Activated CD4-positive, alpha-beta T cell treated with anti-CD3 and anti-CD28 coated beads, Interleukin-2, amount 10 ng/mL, durations not matched to agents 24 days and 14 days (primary cell): Measurements from ENCODE around the gene RASL12. TPM values are rescaled to one million over a fixed set of nuclear protein-coding genes. Genes with fewer than 3 reads are reported as not detected.
"Not testable (repeated sequence)": the region's sequence is repeated elsewhere in the genome, so short reads cannot be mapped to it uniquely, and the experiment has no call there.

Source experiments
- DNase-seq: peaks from one replicate; pipeline ENCODE4 v3.0.0; 2022
- H3K27ac Mint-ChIP-seq: one replicate; pipeline ENCODE4 v1.8.0; 2022; ENCODE audit warnings: mild to moderate bottlenecking, mixed read lengths
- H3K27me3 Mint-ChIP-seq: one replicate; pipeline ENCODE4 v1.8.0; 2022; ENCODE audit warnings: mixed read lengths
- H3K36me3 Mint-ChIP-seq: one replicate; pipeline ENCODE4 v1.8.0; 2022; ENCODE audit warnings: low read depth, mild to moderate bottlenecking, mixed read lengths
- H3K4me1 Mint-ChIP-seq: one replicate; pipeline ENCODE4 v1.8.0; 2021; ENCODE audit warnings: mixed read lengths
- H3K4me3 Mint-ChIP-seq: one replicate; pipeline ENCODE4 v1.8.0; 2022; ENCODE audit warnings: mild to moderate bottlenecking, moderate library complexity, mixed read lengths
- H3K9me3 Mint-ChIP-seq: one replicate; pipeline ENCODE4 v1.8.0; 2021; ENCODE audit warnings: mixed read lengths
- intact Hi-C: fragments of 100-400 bp; cut with micrococcal nuclease; formaldehyde crosslinking; loops from one replicate; pipeline ENCODE4 v1.15.1; 2023
- total RNA-seq: library from RNA; stranded (reverse); gene quantifications from 2 replicates; pipeline ENCODE4 v1.2.3, GENCODE V29; 2022

RASL12 gene
- not detected in 2 replicates for total RNA-seq

- Mint-ChIP-seq H3K27ac (no peak within 1 kb of the TSS), H3K4me1 (peaks cover 3% of the 10 kb centered on the region), H3K36me3 (no peaks in the 10 kb centered on the region), H3K4me3 (peak within 1 kb of the TSS; percentile 31), H3K9me3 (no peaks in the 10 kb centered on the region), H3K27me3 (peaks cover 55% of the 10 kb centered on the region)
- no peak for DNase-seq
- intact Hi-C loops, result no loop called here
Observed at GRCh38 chr15:65067645-65068402, at the start of gene RASL12. Gene RASL12, minus strand, starts transcription at chr15:65067991. Its CDS starts 156 bp downstream, at chr15:65067835.

GRCh38 chr15:65115542-65115941 lies 47.8 kb upstream of the RASL12 start:
- intact Hi-C loops, result no loop called here
- Mint-ChIP-seq H3K4me3 (no peak overlapping the region), H3K27me3 (no peaks in the 10 kb centered on the region), H3K4me1 (peaks cover 4% of the 10 kb centered on the region), H3K36me3 (peaks cover 47% of the 10 kb centered on the region), H3K9me3 (no peaks in the 10 kb centered on the region), H3K27ac (no peak overlapping the region)
- no peak for DNase-seq

GRCh38 chr15:65115086-65115485 lies 47.3 kb upstream of the RASL12 start, which contains the start of gene UBAP1L:
Gene UBAP1L, minus strand, starts transcription at chr15:65115200. Its CDS starts 8,985 bp downstream, at chr15:65106215.
- Mint-ChIP-seq H3K27me3 (no peaks in the 10 kb centered on the region), H3K27ac (no peak within 1 kb of the TSS), H3K4me1 (peaks cover 4% of the 10 kb centered on the region), H3K4me3 (no peak within 1 kb of the TSS), H3K36me3 (peaks cover 47% of the 10 kb centered on the region), H3K9me3 (no peaks in the 10 kb centered on the region)
- intact Hi-C loops, result no loop called here
- DNase-seq, result no peak

- peaks cover 26% of the 10 kb centered on the region for H3K36me3 Mint-ChIP-seq
- peak overlapping the region; percentile 32 for H3K27ac Mint-ChIP-seq
- H3K9me3 Mint-ChIP-seq, result no peaks in the 10 kb centered on the region
- no peak overlapping the region for H3K4me3 Mint-ChIP-seq
- H3K27me3 Mint-ChIP-seq, result no peaks in the 10 kb centered on the region
- no peak for DNase-seq
- peaks cover 8% of the 10 kb centered on the region for H3K4me1 Mint-ChIP-seq
- intact Hi-C loops, result no loop called here
Observed at GRCh38 chr15:65110676-65111292, 43.0 kb upstream of the RASL12 start.

GRCh38 chr15:65106011-65106590 lies 38.3 kb upstream of the RASL12 start:
- no peak for DNase-seq
- no peak overlapping the region for H3K4me3 Mint-ChIP-seq
- no peaks in the 10 kb centered on the region for H3K9me3 Mint-ChIP-seq
- peaks cover 10% of the 10 kb centered on the region for H3K4me1 Mint-ChIP-seq
- H3K36me3 Mint-ChIP-seq, result peaks cover 22% of the 10 kb centered on the region
- H3K27me3 Mint-ChIP-seq, result no peaks in the 10 kb centered on the region
- no peak overlapping the region for H3K27ac Mint-ChIP-seq
- intact Hi-C loops, result no loop called here

- no peak overlapping the region for H3K4me3 Mint-ChIP-seq
- no peak overlapping the region for H3K27ac Mint-ChIP-seq
- no peak for DNase-seq
- intact Hi-C loops, result no loop called here
- peaks cover 22% of the 10 kb centered on the region for H3K36me3 Mint-ChIP-seq
- H3K4me1 Mint-ChIP-seq, result peaks cover 10% of the 10 kb centered on the region
- H3K27me3 Mint-ChIP-seq, result no peaks in the 10 kb centered on the region
- H3K9me3 Mint-ChIP-seq, result no peaks in the 10 kb centered on the region
Observed at GRCh38 chr15:65105038-65105437, 37.2 kb upstream of the RASL12 start.

GRCh38 chr15:65102912-65103311 lies 35.1 kb upstream of the RASL12 start:
- intact Hi-C loops, result no loop called here
- H3K27ac Mint-ChIP-seq, result no peak overlapping the region
- H3K4me1 Mint-ChIP-seq, result peaks cover 10% of the 10 kb centered on the region
- H3K27me3 Mint-ChIP-seq, result no peaks in the 10 kb centered on the region
- DNase-seq, result no peak
- H3K36me3 Mint-ChIP-seq, result peaks cover 31% of the 10 kb centered on the region
- no peaks in the 10 kb centered on the region for H3K9me3 Mint-ChIP-seq
- no peak overlapping the region for H3K4me3 Mint-ChIP-seq

GRCh38 chr15:65101891-65102708 lies 34.3 kb upstream of the RASL12 start:
- no peaks in the 10 kb centered on the region for H3K27me3 Mint-ChIP-seq
- no peak overlapping the region for H3K27ac Mint-ChIP-seq

GRCh38 chr15:65101411-65101890 lies 33.7 kb upstream of the RASL12 start:
- Mint-ChIP-seq H3K27ac (no peak overlapping the region), H3K36me3 (peaks cover 31% of the 10 kb centered on the region), H3K27me3 (no peaks in the 10 kb centered on the region), H3K9me3 (no peaks in the 10 kb centered on the region), H3K4me3 (no peak overlapping the region), H3K4me1 (peaks cover 10% of the 10 kb centered on the region)
- intact Hi-C loops, result loop anchor here (2.0 kb wide), 1 partner anchor 47 kb away; no protein-coding TSS in a partner anchor
- DNase-seq, result peak; percentile 85

More at GRCh38 chr15:65101891-65102708, 34.3 kb upstream of the RASL12 start:
- peaks cover 10% of the 10 kb centered on the region for H3K4me1 Mint-ChIP-seq
- peaks cover 31% of the 10 kb centered on the region for H3K36me3 Mint-ChIP-seq
- H3K9me3 Mint-ChIP-seq, result no peaks in the 10 kb centered on the region
- no peak for DNase-seq
- intact Hi-C loops, result loop anchor here (2.0 kb wide), 1 partner anchor 47 kb away; no protein-coding TSS in a partner anchor
- H3K4me3 Mint-ChIP-seq, result no peak overlapping the region

- Mint-ChIP-seq H3K9me3 (no peaks in the 10 kb centered on the region), H3K4me1 (peaks cover 3% of the 10 kb centered on the region), H3K4me3 (no peak overlapping the region), H3K27ac (no peak overlapping the region), H3K27me3 (no peaks in the 10 kb centered on the region), H3K36me3 (peaks cover 23% of the 10 kb centered on the region)
- intact Hi-C loops, result loop anchor here (2.0 kb wide), 1 partner anchor 46 kb away; no protein-coding TSS in a partner anchor
- DNase-seq, result no peak
Observed at GRCh38 chr15:65100442-65100841, 32.7 kb upstream of the RASL12 start.

- H3K27me3 Mint-ChIP-seq, H3K4me3 Mint-ChIP-seq, H3K27ac Mint-ChIP-seq, DNase-seq, H3K9me3 Mint-ChIP-seq, H3K4me1 Mint-ChIP-seq: not testable (repeated sequence)
- peaks cover 20% of the 10 kb centered on the region for H3K36me3 Mint-ChIP-seq
- intact Hi-C loops, result loop anchor here (2.0 kb wide), 1 partner anchor 45 kb away; no protein-coding TSS in a partner anchor
Observed at GRCh38 chr15:65099801-65100200, 32.0 kb upstream of the RASL12 start.

- H3K27ac Mint-ChIP-seq, result no peak overlapping the region
- no peak overlapping the region for H3K4me3 Mint-ChIP-seq
- no peaks in the 10 kb centered on the region for H3K9me3 Mint-ChIP-seq
- no peaks in the 10 kb centered on the region for H3K27me3 Mint-ChIP-seq
- H3K36me3 Mint-ChIP-seq, result peaks cover 20% of the 10 kb centered on the region
- intact Hi-C loops, result no loop called here
- peaks cover 3% of the 10 kb centered on the region for H3K4me1 Mint-ChIP-seq
- no peak for DNase-seq
Observed at GRCh38 chr15:65099336-65099735, 31.5 kb upstream of the RASL12 start.

GRCh38 chr15:65097651-65098263 lies 30.0 kb upstream of the RASL12 start:
- peaks cover 3% of the 10 kb centered on the region for H3K4me1 Mint-ChIP-seq
- no peaks in the 10 kb centered on the region for H3K27me3 Mint-ChIP-seq
- no peak for DNase-seq
- no peak overlapping the region for H3K27ac Mint-ChIP-seq
- no peaks in the 10 kb centered on the region for H3K9me3 Mint-ChIP-seq
- intact Hi-C loops, result no loop called here
- H3K4me3 Mint-ChIP-seq, result no peak overlapping the region
- peaks cover 16% of the 10 kb centered on the region for H3K36me3 Mint-ChIP-seq
